Colonic mucosa (tissue), 4 donors: ENCODE measurements around the gene ACAD8. TPM values are rescaled to one million over a fixed set of nuclear protein-coding genes. Genes with fewer than 3 reads are reported as not detected.

Experiments
- DNase-seq: peaks from one replicate; pipeline ENCODE4 v3.0.0-alpha.2; 2020
- H3K27ac ChIP-seq: fragments of 200-600 bp; one replicate; pipeline ENCODE4 v1.8.0; 2021
- H3K27me3 ChIP-seq: fragments of 200-600 bp; one replicate; pipeline ENCODE4 v1.8.0; 2021
- H3K36me3 ChIP-seq: fragments of 200-600 bp; one replicate; pipeline ENCODE4 v1.8.0; 2021
- H3K4me1 ChIP-seq: fragments of 200-600 bp; one replicate; pipeline ENCODE4 v1.8.0; 2021; ENCODE audit warnings: mild to moderate bottlenecking
- H3K4me3 ChIP-seq: fragments of 200-600 bp; one replicate; pipeline ENCODE4 v1.8.0; 2021
- H3K9ac ChIP-seq, 2 donors: one replicate each; pipeline ENCODE4 v1.7.0; 2013; ENCODE audit warnings: control low read depth in 2 of 2, low read depth in 2 of 2, low read length in 2 of 2
- H3K9me3 ChIP-seq: fragments of 200-600 bp; one replicate; pipeline ENCODE4 v1.8.0; 2021
- intact Hi-C: fragments of 100-400 bp; cut with DNase I; formaldehyde crosslinking; loops from one replicate; pipeline ENCODE4 v1.14.1; 2022
- total RNA-seq, 2 donors: library from RNA; stranded (reverse); fragmentation: NEBNext Ultra II Directional in 1 of 2; extraction: Animal tissue kit (Norgen Biotek cat#: 25700) in 1 of 2; gene quantifications; one replicate each; pipeline ENCODE4 v1.2.1, GENCODE V29; 2021
- TF ChIP-seq, protein P1 (sequence below): fragments of 200-600 bp; IDR thresholded peaks from one replicate; pipeline ENCODE4 v1.8.0; 2022; ENCODE audit warnings: antibody characterized with exemption, mild to moderate bottlenecking
- donor health status: healthy.
- donor health status: DM: no; HTN: no; CAD: no.
- donor health status: DM: no; HTN: no; CAD: no.

The ACAD8 gene
- total RNA-seq, 2 donors from 2014 or later, result 27.5 to 30.2 TPM

DNA sequence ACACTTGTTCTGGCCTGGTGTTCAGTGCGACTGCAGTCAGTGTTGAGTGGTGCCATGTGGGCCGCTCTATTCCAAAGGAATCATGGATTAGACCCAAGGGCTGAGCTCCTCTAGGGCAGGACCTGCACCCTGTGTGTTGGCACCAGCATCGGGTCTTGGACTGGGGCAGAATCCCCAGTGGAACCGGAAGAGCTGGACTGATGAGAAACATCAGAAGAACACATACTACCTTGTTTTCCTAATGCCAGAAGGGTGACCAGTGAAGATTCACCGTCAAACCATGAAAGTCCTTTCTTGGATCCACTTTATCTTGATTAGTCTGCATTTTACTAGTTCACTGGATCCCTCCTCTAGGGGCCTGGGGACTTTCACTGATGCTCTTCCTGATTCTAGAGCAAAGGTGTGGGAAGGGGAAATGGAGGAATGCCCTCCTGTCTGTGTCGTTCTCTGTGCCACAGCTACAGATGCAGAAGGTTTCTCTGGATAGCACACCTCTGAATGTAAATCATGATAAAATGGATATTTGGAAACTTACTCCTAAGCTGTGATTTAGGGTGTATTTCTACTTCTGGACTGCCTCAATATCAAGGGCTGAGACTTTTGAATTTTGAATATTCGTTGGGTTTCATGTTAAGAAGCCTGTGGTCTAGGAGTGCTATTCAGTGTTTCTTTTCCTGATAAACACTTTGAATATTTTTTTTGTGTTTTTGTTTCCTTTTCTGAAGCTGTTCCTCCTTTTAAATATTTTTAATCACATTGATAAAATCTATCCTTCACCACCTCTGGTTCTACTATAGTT lies 11.8 kb downstream of the ACAD8 start:
- no peaks in the 10 kb centered on the region for H3K9me3 ChIP-seq
- H3K27ac ChIP-seq, result no peak overlapping the region
- no peaks in the 10 kb centered on the region for H3K27me3 ChIP-seq
- TF ChIP-seq, protein P1, sequence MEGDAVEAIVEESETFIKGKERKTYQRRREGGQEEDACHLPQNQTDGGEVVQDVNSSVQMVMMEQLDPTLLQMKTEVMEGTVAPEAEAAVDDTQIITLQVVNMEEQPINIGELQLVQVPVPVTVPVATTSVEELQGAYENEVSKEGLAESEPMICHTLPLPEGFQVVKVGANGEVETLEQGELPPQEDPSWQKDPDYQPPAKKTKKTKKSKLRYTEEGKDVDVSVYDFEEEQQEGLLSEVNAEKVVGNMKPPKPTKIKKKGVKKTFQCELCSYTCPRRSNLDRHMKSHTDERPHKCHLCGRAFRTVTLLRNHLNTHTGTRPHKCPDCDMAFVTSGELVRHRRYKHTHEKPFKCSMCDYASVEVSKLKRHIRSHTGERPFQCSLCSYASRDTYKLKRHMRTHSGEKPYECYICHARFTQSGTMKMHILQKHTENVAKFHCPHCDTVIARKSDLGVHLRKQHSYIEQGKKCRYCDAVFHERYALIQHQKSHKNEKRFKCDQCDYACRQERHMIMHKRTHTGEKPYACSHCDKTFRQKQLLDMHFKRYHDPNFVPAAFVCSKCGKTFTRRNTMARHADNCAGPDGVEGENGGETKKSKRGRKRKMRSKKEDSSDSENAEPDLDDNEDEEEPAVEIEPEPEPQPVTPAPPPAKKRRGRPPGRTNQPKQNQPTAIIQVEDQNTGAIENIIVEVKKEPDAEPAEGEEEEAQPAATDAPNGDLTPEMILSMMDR, result no peak
- H3K4me3 ChIP-seq, result no peak overlapping the region
- no peaks in the 10 kb centered on the region for H3K4me1 ChIP-seq
- H3K9ac ChIP-seq, result no peak overlapping the region
- intact Hi-C loops, result no loop called here
- H3K36me3 ChIP-seq, result peaks cover 6% of the 10 kb centered on the region
- no peak for DNase-seq

DNA sequence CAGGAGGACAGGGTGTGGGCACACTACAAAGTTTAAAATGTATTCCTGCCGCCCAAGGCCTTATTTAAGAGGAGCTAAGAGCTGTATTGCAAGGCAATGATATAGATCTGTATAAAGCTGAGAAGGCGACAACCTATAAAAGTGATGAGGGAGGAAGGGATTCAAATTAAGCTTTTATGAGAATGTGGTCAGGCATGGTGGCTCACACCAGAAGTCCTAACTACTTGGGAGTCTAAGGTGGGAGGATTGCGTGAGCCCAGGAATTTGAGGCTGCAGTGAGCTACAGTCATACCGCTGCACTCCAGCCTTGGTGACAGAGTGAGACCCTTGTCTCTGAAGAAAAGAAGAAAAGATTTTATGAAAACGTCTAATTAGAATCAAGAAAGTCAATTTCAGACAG lies 13.1 kb downstream of the ACAD8 start:
- Histone ChIP-seq H3K36me3 (no peaks in the 10 kb centered on the region), H3K9me3 (no peaks in the 10 kb centered on the region), H3K4me3 (no peak overlapping the region), H3K9ac (no peak overlapping the region), H3K27ac (no peak overlapping the region), H3K27me3 (no peaks in the 10 kb centered on the region), H3K4me1 (no peaks in the 10 kb centered on the region)
- TF ChIP-seq, protein P1, result no peak
- intact Hi-C loops, result no loop called here
- no peak for DNase-seq

DNA sequence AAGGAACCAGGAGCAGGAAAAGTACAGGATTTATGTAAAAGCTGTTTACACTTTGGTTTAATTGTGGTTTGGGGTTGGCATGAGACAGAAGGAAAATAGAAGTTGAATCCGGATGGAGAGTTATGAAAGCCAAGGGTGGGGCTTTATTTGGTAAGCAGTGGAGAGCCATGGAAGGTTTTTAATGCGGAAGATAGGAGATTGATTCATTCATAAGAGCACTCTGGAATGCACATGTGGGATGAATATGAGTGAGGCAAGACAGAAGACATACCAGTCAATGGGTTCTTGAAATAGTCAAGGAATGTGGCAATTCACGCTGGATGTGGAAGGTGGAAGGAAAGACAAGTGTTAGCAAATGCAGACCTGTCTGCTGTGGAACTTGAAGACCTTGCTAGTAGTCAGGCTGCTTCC lies 13.5 kb downstream of the ACAD8 start:
- TF ChIP-seq, protein P1, result no peak
- peak; percentile 32 for DNase-seq
- intact Hi-C loops, result no loop called here
- Histone ChIP-seq H3K9ac (no peak overlapping the region), H3K9me3 (no peaks in the 10 kb centered on the region), H3K4me3 (no peak overlapping the region), H3K4me1 (no peaks in the 10 kb centered on the region), H3K27ac (no peak overlapping the region), H3K27me3 (peaks cover 2% of the 10 kb centered on the region), H3K36me3 (no peaks in the 10 kb centered on the region)

DNA sequence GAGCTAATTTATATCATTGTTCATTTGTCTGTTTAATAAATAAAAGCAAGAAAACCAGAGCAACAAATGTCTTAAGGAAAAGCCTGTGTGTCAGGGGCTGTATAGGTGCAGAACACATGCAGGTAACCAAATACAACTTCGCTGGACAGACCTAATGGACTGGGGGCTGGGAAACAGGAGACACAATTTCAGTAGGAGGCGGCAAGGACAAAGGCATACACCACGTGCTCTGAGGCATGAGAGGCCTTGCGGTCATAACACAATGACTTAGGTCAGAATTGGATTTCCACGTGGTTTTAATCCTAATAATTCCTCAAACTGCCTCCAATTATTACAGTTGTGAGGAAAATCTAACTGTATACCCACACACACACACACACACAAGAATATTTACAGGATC lies 14.1 kb downstream of the ACAD8 start:
- no peak overlapping the region for H3K9ac ChIP-seq

DNA sequence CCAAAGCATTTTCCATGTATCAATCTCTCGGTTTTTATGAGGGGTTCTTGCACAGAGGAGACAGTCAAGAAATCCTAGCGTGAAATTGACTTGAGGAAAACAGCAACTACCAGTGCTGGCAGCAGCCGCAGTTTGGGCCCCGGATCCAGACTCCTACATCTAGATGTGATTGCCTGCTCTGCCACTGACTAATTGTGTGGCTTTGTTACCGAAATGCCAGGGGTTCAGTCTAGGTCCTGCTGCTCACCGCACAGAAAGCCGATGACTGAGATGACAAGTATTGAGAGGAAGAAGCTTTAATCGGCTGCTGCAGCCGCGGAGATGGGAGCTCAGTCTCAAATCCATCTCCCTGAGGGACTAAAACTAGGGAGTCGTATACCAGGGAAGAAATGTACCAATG lies 14.6 kb downstream of the ACAD8 start:
- no peak overlapping the region for H3K4me3 ChIP-seq
- no peaks in the 10 kb centered on the region for H3K36me3 ChIP-seq
- no peak overlapping the region for H3K9ac ChIP-seq
- no peaks in the 10 kb centered on the region for H3K4me1 ChIP-seq
- H3K27ac ChIP-seq, result no peak overlapping the region
- peaks cover 11% of the 10 kb centered on the region for H3K27me3 ChIP-seq
- no peak for DNase-seq
- intact Hi-C loops, result no loop called here
- H3K9me3 ChIP-seq, result no peaks in the 10 kb centered on the region
- TF ChIP-seq, protein P1, result no peak

More for the DNA sequence above, 14.1 kb downstream of the ACAD8 start:
- intact Hi-C loops, result no loop called here
- DNase-seq, result no peak
- Histone ChIP-seq H3K27me3 (peaks cover 6% of the 10 kb centered on the region), H3K4me1 (no peaks in the 10 kb centered on the region), H3K36me3 (no peaks in the 10 kb centered on the region), H3K4me3 (no peak overlapping the region), H3K27ac (no peak overlapping the region), H3K9me3 (no peaks in the 10 kb centered on the region)
- TF ChIP-seq, protein P1, result no peak
